Stomach (tissue), 4 donors: ENCODE measurements around the gene SIK3.

Source experiments
- EP300 ChIP-seq: sonication (generic); formaldehyde crosslinking; IDR thresholded peaks from one replicate; pipeline ENCODE4 v1.6.1; 2017; ENCODE audit warnings: antibody characterized with exemption
- POLR2A ChIP-seq, 4 donors: fragments of 450-650 bp; IDR thresholded peaks; one replicate each; pipeline ENCODE4 v1.6.1; 2016; ENCODE audit warnings: antibody characterized with exemption in 4 of 4, control low read depth in 2 of 4, mild to moderate bottlenecking in 1 of 4, moderate library complexity in 1 of 4
- TF ChIP-seq, protein P1 (sequence below), 7 experiments: fragments of 450-650 bp in 4 of 7; fragments of 200-600 bp in 3 of 7; sonication (generic) in 3 of 7; IDR thresholded peaks; one replicate each; pipeline ENCODE4 v1.5.1; 2016 to 2019; ENCODE audit warnings: antibody characterized with exemption in 7 of 7, control low read depth in 2 of 7, mild to moderate bottlenecking in 1 of 7

- TF ChIP-seq, protein P1, sequence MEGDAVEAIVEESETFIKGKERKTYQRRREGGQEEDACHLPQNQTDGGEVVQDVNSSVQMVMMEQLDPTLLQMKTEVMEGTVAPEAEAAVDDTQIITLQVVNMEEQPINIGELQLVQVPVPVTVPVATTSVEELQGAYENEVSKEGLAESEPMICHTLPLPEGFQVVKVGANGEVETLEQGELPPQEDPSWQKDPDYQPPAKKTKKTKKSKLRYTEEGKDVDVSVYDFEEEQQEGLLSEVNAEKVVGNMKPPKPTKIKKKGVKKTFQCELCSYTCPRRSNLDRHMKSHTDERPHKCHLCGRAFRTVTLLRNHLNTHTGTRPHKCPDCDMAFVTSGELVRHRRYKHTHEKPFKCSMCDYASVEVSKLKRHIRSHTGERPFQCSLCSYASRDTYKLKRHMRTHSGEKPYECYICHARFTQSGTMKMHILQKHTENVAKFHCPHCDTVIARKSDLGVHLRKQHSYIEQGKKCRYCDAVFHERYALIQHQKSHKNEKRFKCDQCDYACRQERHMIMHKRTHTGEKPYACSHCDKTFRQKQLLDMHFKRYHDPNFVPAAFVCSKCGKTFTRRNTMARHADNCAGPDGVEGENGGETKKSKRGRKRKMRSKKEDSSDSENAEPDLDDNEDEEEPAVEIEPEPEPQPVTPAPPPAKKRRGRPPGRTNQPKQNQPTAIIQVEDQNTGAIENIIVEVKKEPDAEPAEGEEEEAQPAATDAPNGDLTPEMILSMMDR (IDR thresholded peaks at IDR 0.05), result no peak
- TF ChIP-seq EP300 (no peak), POLR2A (IDR thresholded peaks at IDR 0.05) (no peak)
Observed at GRCh38 chr11:116928102-116928777, 170.0 kb downstream of the SIK3 start.
